Activated gamma-delta T cell treated with anti-CD3 and anti-CD28 coated beads, Interleukin-2, amount 50 U/mL, for 16 hours (primary cell): ENCODE data around the gene SLC18B1.

Experiments used
- DNase-seq: peaks from one replicate; pipeline ENCODE4 v3.0.0-alpha.2; 2020; ENCODE audit warnings: low read depth

The SLC18B1 gene

GRCh38 chr6:132797951-132798868, at the start of gene SLC18B1:
TSS of gene SLC18B1 (minus strand) at chr6:132798637. CDS start at chr6:132798456, 181 bp downstream.
- DNase-seq, result peak; percentile 26

GRCh38 chr6:132843316-132844035, 45.0 kb upstream of the SLC18B1 start:
- no peak for DNase-seq

GRCh38 chr6:132841966-132842365, 43.5 kb upstream of the SLC18B1 start:
- DNase-seq, result no peak

GRCh38 chr6:132832891-132833290, 34.5 kb upstream of the SLC18B1 start:
- DNase-seq, result no peak

GRCh38 chr6:132830334-132830751, 31.9 kb upstream of the SLC18B1 start:
- DNase-seq, result no peak

GRCh38 chr6:132820629-132821381, 22.4 kb upstream of the SLC18B1 start:
- DNase-seq, result no peak

GRCh38 chr6:132819405-132820161, 21.1 kb upstream of the SLC18B1 start:
- DNase-seq, result no peak

- no peak for DNase-seq
These were observed 20.2 kb upstream of the SLC18B1 start for GRCh38 chr6:132818404-132819359.

- DNase-seq, result no peak
These were observed 19.3 kb upstream of the SLC18B1 start for GRCh38 chr6:132817554-132818403.

GRCh38 chr6:132816660-132817059, 18.2 kb upstream of the SLC18B1 start:
- DNase-seq, result no peak

GRCh38 chr6:132814716-132815570, 16.5 kb upstream of the SLC18B1 start:
- DNase-seq, result no peak

GRCh38 chr6:132813173-132813856, 14.9 kb upstream of the SLC18B1 start:
- DNase-seq, result no peak

- no peak for DNase-seq
These were observed 14.3 kb upstream of the SLC18B1 start for GRCh38 chr6:132812756-132813172.

- DNase-seq, result no peak
These were observed 13.9 kb upstream of the SLC18B1 start for GRCh38 chr6:132812255-132812732.

GRCh38 chr6:132811276-132811675, 12.8 kb upstream of the SLC18B1 start:
- DNase-seq, result no peak

GRCh38 chr6:132805548-132805947, 7.1 kb upstream of the SLC18B1 start:
- DNase-seq, result no peak

GRCh38 chr6:132804251-132804650, 5.8 kb upstream of the SLC18B1 start:
- DNase-seq, result no peak

- DNase-seq, result no peak
These were observed 2.2 kb upstream of the SLC18B1 start for GRCh38 chr6:132800656-132801055.
